Fibroblast of the conjunctiva (primary cell): ENCODE measurements around the gene TNFAIP2.
A peak's percentile ranks its signal among the peaks of the same experiment; 100 is the strongest.
"Not testable (repeated sequence)": the region's sequence is repeated elsewhere in the genome, so short reads cannot be mapped to it uniquely, and the experiment has no call there.

Experiments
- DNase-seq: peaks from one replicate; pipeline ENCODE4 v3.0.0-alpha.2; 2010; ENCODE audit warnings: low read depth

TNFAIP2 gene

GRCh38 chr14:103135333-103136260 lies 12.3 kb downstream of the TNFAIP2 start:
- DNase-seq, result no peak

GRCh38 chr14:103136388-103137271 lies 13.4 kb downstream of the TNFAIP2 start:
- no peak for DNase-seq

GRCh38 chr14:103137689-103138300 lies 14.5 kb downstream of the TNFAIP2 start:
- DNase-seq, result no peak

- DNase-seq, result no peak
Observed at GRCh38 chr14:103138301-103139131, 15.3 kb downstream of the TNFAIP2 start.

GRCh38 chr14:103139132-103140025 lies 16.1 kb downstream of the TNFAIP2 start:
- DNase-seq, result no peak

GRCh38 chr14:103140316-103141109 lies 17.3 kb downstream of the TNFAIP2 start:
- DNase-seq, result no peak

- DNase-seq, result no peak
Observed at GRCh38 chr14:103141117-103141796, 18.0 kb downstream of the TNFAIP2 start.

GRCh38 chr14:103142026-103142425 lies 18.8 kb downstream of the TNFAIP2 start:
- DNase-seq, result no peak

GRCh38 chr14:103142721-103143302 lies 19.6 kb downstream of the TNFAIP2 start:
- no peak for DNase-seq

GRCh38 chr14:103143506-103143905 lies 20.2 kb downstream of the TNFAIP2 start:
- no peak for DNase-seq

GRCh38 chr14:103144085-103144484 lies 20.8 kb downstream of the TNFAIP2 start:
- DNase-seq, result peak; percentile 44

GRCh38 chr14:103146141-103146709 lies 23.0 kb downstream of the TNFAIP2 start:
- DNase-seq, result no peak

GRCh38 chr14:103149351-103150237 lies 26.3 kb downstream of the TNFAIP2 start:
- no peak for DNase-seq

- no peak for DNase-seq
Observed at GRCh38 chr14:103151270-103151945, 28.1 kb downstream of the TNFAIP2 start.

GRCh38 chr14:103155010-103155409 lies 31.7 kb downstream of the TNFAIP2 start:
- no peak for DNase-seq

- DNase-seq, result not testable (repeated sequence)
Observed at GRCh38 chr14:103155416-103155815, 32.2 kb downstream of the TNFAIP2 start.
